Measurements from ENCODE around the gene FHOD3. TPM values are rescaled to one million over a fixed set of nuclear protein-coding genes. Genes with fewer than 3 reads are reported as not detected.

Gene FHOD3
- total and polyA plus RNA-seq, 2 of the 8 experiments (the other 6 are each of a cell fraction or from before 2014, with no cell fraction given) = 9.7 to 10.5 TPM

DNA sequence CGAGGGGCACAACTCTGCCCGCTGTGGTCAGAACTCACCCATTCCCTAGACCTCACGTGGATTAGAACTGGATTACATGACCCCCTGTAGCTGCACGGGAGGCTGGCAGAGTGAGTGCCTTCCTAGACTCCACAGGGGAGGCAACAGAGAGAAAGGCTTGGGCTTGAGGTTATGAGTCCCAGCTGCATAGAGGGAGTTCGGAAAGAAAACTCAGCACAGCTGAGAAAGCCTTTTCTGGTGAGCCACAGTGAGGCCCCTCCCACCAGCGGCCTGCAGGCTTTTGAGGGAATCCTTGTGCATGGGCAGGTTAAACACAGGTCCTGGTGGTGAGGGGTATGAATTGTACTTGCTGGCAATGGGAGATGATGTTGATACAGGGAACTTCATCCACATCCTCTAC is 217.3 kb downstream of the FHOD3 start:
- CTCF ChIA-PET (ENCODE audit: partially characterized antibody) = interaction anchor here (0.6 to 2.3 kb wide), 7 partner anchors 9 to 142 kb away, joined by 3 to 8 read pairs (median 3); no protein-coding TSS in a partner anchor
- Histone ChIP-seq H3K79me2 (ENCODE audit: control insufficient read depth in 1 of 2, insufficient read depth in 2 of 2, low read length in 2 of 2) (no peaks in the 10 kb centered on the region), H4K91ac (replicated peaks; ENCODE audit: insufficient read length, low read length) (no peak overlapping the region), H3K23me2 (ENCODE audit: low read depth, low read length) (no peaks in the 10 kb centered on the region), H3K27me3 (replicated peaks in 1 of 4; ENCODE audit: control insufficient read depth in 3 of 4, extremely low read depth in 1 of 4, insufficient read depth in 3 of 4, low read length in 3 of 4) (no peaks in the 10 kb centered on the region), H2BK15ac (ENCODE audit: low read length) (peak overlapping the region; percentile 19; the same call in 1 of the 2 replicates), H3K56ac (replicated peaks; ENCODE audit: insufficient read length, low read depth, low read length) (no peak overlapping the region), H4K5ac (ENCODE audit: insufficient read length, low read depth, low read length) (no peak overlapping the region), H3K79me1 (ENCODE audit: low read depth, low read length) (0 out of 2 replicates have a peak, but pooled peaks cover 3% of the 10 kb centered on the region), H4K20me1 (replicated peaks in 1 of 2; ENCODE audit: control insufficient read depth in 1 of 2, insufficient read depth in 2 of 2, low read length in 2 of 2) (no peaks in the 10 kb centered on the region), H3K9me3 (ENCODE audit: insufficient read depth in 2 of 2, low read depth in 1 of 2, low read length in 1 of 2) (no peaks in the 10 kb centered on the region), H3K4me2 (ENCODE audit: insufficient read depth in 1 of 2, low read depth in 2 of 2, low read length in 2 of 2) (no peak overlapping the region), H2BK120ac (replicated peaks; ENCODE audit: low read depth, low read length) (no peak overlapping the region), H2AK5ac (ENCODE audit: low read depth, low read length) (no peak overlapping the region), H2BK20ac (ENCODE audit: low read length) (no peak overlapping the region), H3K27ac (ENCODE audit: low read depth, low read length) (no peak overlapping the region), H3K4me3 (ENCODE audit: extremely low read depth in 1 of 4, insufficient read depth in 2 of 4, low read depth in 3 of 4, low read length in 4 of 4) (no peak overlapping the region), H2BK5ac (ENCODE audit: low read depth, low read length) (no peak overlapping the region), H4K8ac (ENCODE audit: extremely low read depth, insufficient read depth, low read length) (0 out of 2 replicates have a peak overlapping the region, but pooled peaks have one; percentile 18), H3K18ac (ENCODE audit: extremely low read depth, low read length) (no peak overlapping the region), H3K14ac (ENCODE audit: insufficient read length) (no peak overlapping the region), H3K9ac (replicated peaks in 1 of 4; ENCODE audit: extremely low read depth in 1 of 4, low read depth in 3 of 4, low read length in 3 of 4) (no peak overlapping the region), H2AFZ (ENCODE audit: low read length) (no peak overlapping the region), H3K36me3 (ENCODE audit: control insufficient read depth in 2 of 4, insufficient read depth in 4 of 4, low read length in 3 of 4) (no peaks in the 10 kb centered on the region), H3K4ac (replicated peaks; ENCODE audit: insufficient read length, low read depth, low read length) (no peak overlapping the region), H3K4me1 (replicated peaks in 1 of 4; ENCODE audit: control insufficient read depth in 3 of 4, insufficient read depth in 4 of 4, low read length in 3 of 4) (peaks cover 0 to 4% (median 2%) of the 10 kb centered on the region in 4 experiments; a peak in 4 of 7 replicates), H3K23ac (ENCODE audit: insufficient read length) (no peak overlapping the region), H2BK12ac (ENCODE audit: low read depth, low read length) (no peak overlapping the region)
- WGBS, 2 experiments (ENCODE audit: extremely low coverage in 1 of 2, insufficient coverage in 1 of 2, insufficient read length in 1 of 2, insufficient replicate concordance in 2 of 2, low coverage in 1 of 2, low lambda C conversion rate in 2 of 2, missing lambda C conversion rate in 1 of 2) = 73% methylated on average over 6 of the region's 6 CpGs; no CpG with 5 or more reads in 1 of the 2 experiments
- FAIRE-seq (no peak), DNase-seq (ENCODE audit: low read depth in 1 of 2, low spot score in 2 of 2) (peak in 1 of 2 experiments; percentile 54)
- peak in 1 of 2 experiments; percentile 13; a peak in 1 of 4 replicates for TF ChIP-seq RAD21 (IDR thresholded peaks at IDR 0.05 in 1 of 2, conservative IDR thresholded peaks at IDR 0.05 in 1 of 2; ENCODE audit: low read depth in 2 of 2, low read length in 2 of 2)
- TF ChIP-seq, protein P1, sequence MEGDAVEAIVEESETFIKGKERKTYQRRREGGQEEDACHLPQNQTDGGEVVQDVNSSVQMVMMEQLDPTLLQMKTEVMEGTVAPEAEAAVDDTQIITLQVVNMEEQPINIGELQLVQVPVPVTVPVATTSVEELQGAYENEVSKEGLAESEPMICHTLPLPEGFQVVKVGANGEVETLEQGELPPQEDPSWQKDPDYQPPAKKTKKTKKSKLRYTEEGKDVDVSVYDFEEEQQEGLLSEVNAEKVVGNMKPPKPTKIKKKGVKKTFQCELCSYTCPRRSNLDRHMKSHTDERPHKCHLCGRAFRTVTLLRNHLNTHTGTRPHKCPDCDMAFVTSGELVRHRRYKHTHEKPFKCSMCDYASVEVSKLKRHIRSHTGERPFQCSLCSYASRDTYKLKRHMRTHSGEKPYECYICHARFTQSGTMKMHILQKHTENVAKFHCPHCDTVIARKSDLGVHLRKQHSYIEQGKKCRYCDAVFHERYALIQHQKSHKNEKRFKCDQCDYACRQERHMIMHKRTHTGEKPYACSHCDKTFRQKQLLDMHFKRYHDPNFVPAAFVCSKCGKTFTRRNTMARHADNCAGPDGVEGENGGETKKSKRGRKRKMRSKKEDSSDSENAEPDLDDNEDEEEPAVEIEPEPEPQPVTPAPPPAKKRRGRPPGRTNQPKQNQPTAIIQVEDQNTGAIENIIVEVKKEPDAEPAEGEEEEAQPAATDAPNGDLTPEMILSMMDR (IDR thresholded peaks at IDR 0.05; ENCODE audit: control extremely low read depth in 1 of 3, insufficient read depth in 1 of 3, low read depth in 1 of 3, low read length in 3 of 3) = peak in 2 of 3 experiments; percentile 11 to 16; a peak in 2 of 4 replicates
- TF ChIP-seq CHD1 (IDR thresholded peaks at IDR 0.05; ENCODE audit: low read depth, low read length) = no peak
- no peak for TF ChIP-seq SUZ12 (IDR thresholded peaks at IDR 0.05; ENCODE audit: low read length)
- no peak for TF ChIP-seq PHF8 (conservative IDR thresholded peaks at IDR 0.05; ENCODE audit: low read depth, low read length)
- POLR2A ChIA-PET (ENCODE audit: partially characterized antibody) = no interaction called here
